H9 (cell line): ENCODE data around the gene JARID2. TPM values are rescaled to one million over a fixed set of nuclear protein-coding genes. Genes with fewer than 3 reads are reported as not detected.
A peak's percentile ranks its signal among the peaks of the same experiment; 100 is the strongest.

Experiments used
- DNase-seq: peaks from one replicate; pipeline ENCODE4 v3.0.0-alpha.2; 2017
- H2AFZ ChIP-seq: one replicate; pipeline ENCODE4 v1.6.1; 2013; ENCODE audit warnings: mild to moderate bottlenecking, low read length, control low read depth, moderate library complexity
- H2AK5ac ChIP-seq: 2 replicates; pipeline ENCODE4 v1.6.1; 2013; ENCODE audit warnings: low read length, control low read depth, mixed read lengths; ENCODE audit not compliant: insufficient read length
- H2BK120ac ChIP-seq: one replicate; pipeline ENCODE4 v1.6.1; 2013; ENCODE audit warnings: low read depth, mild to moderate bottlenecking, low read length, control low read depth, inconsistent platforms; ENCODE audit not compliant: poor library complexity, severe bottlenecking
- H2BK12ac ChIP-seq: 2 replicates; pipeline ENCODE4 v1.6.1; 2013; ENCODE audit warnings: low read length, control low read depth, mixed read lengths, low read depth; ENCODE audit not compliant: insufficient read length
- H2BK15ac ChIP-seq: 2 replicates; pipeline ENCODE4 v1.6.1; 2013; ENCODE audit warnings: low read depth, low read length, control low read depth
- H2BK20ac ChIP-seq: one replicate; pipeline ENCODE4 v1.6.1; 2013; ENCODE audit warnings: low read depth, mild to moderate bottlenecking, low read length, control low read depth, inconsistent platforms; ENCODE audit not compliant: poor library complexity, severe bottlenecking
- H2BK5ac ChIP-seq: 2 replicates; pipeline ENCODE4 v1.6.1; 2013; ENCODE audit warnings: low read length, control low read depth, mixed read lengths; ENCODE audit not compliant: insufficient read length
- H3K14ac ChIP-seq: 2 replicates; pipeline ENCODE4 v1.6.1; 2013; ENCODE audit warnings: low read length, control low read depth; ENCODE audit not compliant: insufficient read depth
- H3K18ac ChIP-seq: 2 replicates; pipeline ENCODE4 v1.6.1; 2013; ENCODE audit warnings: low read depth, mild to moderate bottlenecking, mixed read lengths, low read length, control low read depth; ENCODE audit not compliant: insufficient read length
- H3K23ac ChIP-seq: 2 replicates; pipeline ENCODE4 v1.6.1; 2013; ENCODE audit warnings: low read length, control low read depth, mixed read lengths, low read depth; ENCODE audit not compliant: insufficient read length
- H3K23me2 ChIP-seq: 2 replicates; pipeline ENCODE4 v1.6.1; 2013; ENCODE audit warnings: low read depth, mild to moderate bottlenecking, mixed read lengths, low read length, control low read depth; ENCODE audit not compliant: insufficient read length, poor library complexity, severe bottlenecking
- H3K27ac ChIP-seq: 2 replicates; pipeline ENCODE4 v1.5.1; 2013; ENCODE audit warnings: low read length, control low read depth, mixed read lengths, low read depth; ENCODE audit not compliant: insufficient read length
- H3K27me3 ChIP-seq: 2 replicates; pipeline ENCODE4 v1.6.1; 2013; ENCODE audit warnings: low read length, control low read depth, inconsistent platforms; ENCODE audit not compliant: insufficient read depth
- H3K4ac ChIP-seq: 2 replicates; pipeline ENCODE4 v1.6.1; 2013; ENCODE audit warnings: low read depth, mild to moderate bottlenecking, control low read depth, inconsistent platforms, low read length, moderate library complexity
- H3K4me1 ChIP-seq: 2 replicates; pipeline ENCODE4 v1.6.1; 2013; ENCODE audit warnings: low read length, control low read depth, inconsistent platforms; ENCODE audit not compliant: insufficient read depth
- H3K4me2 ChIP-seq: 2 replicates; pipeline ENCODE4 v1.6.1; 2013; ENCODE audit warnings: low read length, control low read depth, mixed read lengths; ENCODE audit not compliant: insufficient read length, insufficient read depth
- H3K56ac ChIP-seq: 2 replicates; pipeline ENCODE4 v1.6.1; 2013; ENCODE audit warnings: low read depth, mild to moderate bottlenecking, mixed read lengths, low read length, control low read depth; ENCODE audit not compliant: insufficient read length
- H3K79me1 ChIP-seq: 2 replicates; pipeline ENCODE4 v1.6.1; 2013; ENCODE audit warnings: low read depth, mild to moderate bottlenecking, moderate library complexity, low read length, control low read depth, inconsistent platforms; ENCODE audit not compliant: insufficient read depth, poor library complexity, severe bottlenecking
- H3K79me2 ChIP-seq: 2 replicates; pipeline ENCODE4 v1.6.1; 2013; ENCODE audit warnings: low read length, control low read depth, inconsistent platforms; ENCODE audit not compliant: insufficient read depth
- H3K9ac ChIP-seq: 2 replicates; pipeline ENCODE4 v1.6.1; 2013; ENCODE audit warnings: low read length, control low read depth, mixed read lengths; ENCODE audit not compliant: insufficient read length; ENCODE audit errors: extremely low read depth
- H3K9me3 ChIP-seq: one replicate; pipeline ENCODE4 v1.6.1; 2013; ENCODE audit warnings: low read depth, low read length, inconsistent platforms; ENCODE audit not compliant: control insufficient read depth
- H3T11ph ChIP-seq: one replicate; pipeline ENCODE4 v1.6.1; 2013; ENCODE audit warnings: mild to moderate bottlenecking, low read length, control low read depth, inconsistent platforms
- H4K20me1 ChIP-seq: one replicate; pipeline ENCODE4 v1.6.1; 2013; ENCODE audit not compliant: control insufficient read depth, insufficient read length, insufficient read depth
- H4K5ac ChIP-seq: 2 replicates; pipeline ENCODE4 v1.6.1; 2013; ENCODE audit warnings: low read depth, mild to moderate bottlenecking, mixed read lengths, low read length, control low read depth; ENCODE audit not compliant: insufficient read length
- H4K8ac ChIP-seq: replicated peaks from 2 replicates; pipeline ENCODE4 v1.6.1; 2013; ENCODE audit warnings: low read length, control low read depth, mixed read lengths, low read depth; ENCODE audit not compliant: insufficient read length
- H4K91ac ChIP-seq: 2 replicates; pipeline ENCODE4 v1.6.1; 2013; ENCODE audit warnings: low read depth, mild to moderate bottlenecking, moderate library complexity, mixed read lengths, low read length, control low read depth; ENCODE audit not compliant: insufficient read length
- H3K27ac Mint-ChIP-seq, 3 experiments: 2 replicates in 2 of 3; 3 replicates in 1 of 3; pipeline ENCODE4 v1.8.0; 2020 to 2021; ENCODE audit warnings: mixed read lengths in 3 of 3, mild to moderate bottlenecking in 1 of 3, moderate library complexity in 1 of 3
- H3K27me3 Mint-ChIP-seq: 2 replicates; pipeline ENCODE4 v1.8.0; 2021; ENCODE audit warnings: low read depth, mild to moderate bottlenecking, moderate library complexity, mixed read lengths
- H3K36me3 Mint-ChIP-seq, 3 experiments: 2 replicates in 2 of 3; 3 replicates in 1 of 3; pipeline ENCODE4 v1.8.0; 2020 to 2021; ENCODE audit warnings: low read depth in 3 of 3, mixed read lengths in 3 of 3; ENCODE audit not compliant: insufficient read depth in 1 of 3
- H3K4me1 Mint-ChIP-seq, 2 experiments: 2 replicates each; pipeline ENCODE4 v1.8.0; 2020; ENCODE audit warnings: mixed read lengths in 2 of 2
- H3K4me3 Mint-ChIP-seq, 2 experiments: 2 replicates in 1 of 2; 3 replicates in 1 of 2; pipeline ENCODE4 v1.8.0; 2020 to 2021; ENCODE audit warnings: mild to moderate bottlenecking in 2 of 2, mixed read lengths in 2 of 2, moderate library complexity in 1 of 2
- H3K9me3 Mint-ChIP-seq, 2 experiments: 2 replicates in 1 of 2; 3 replicates in 1 of 2; pipeline ENCODE4 v1.8.0; 2020; ENCODE audit warnings: mild to moderate bottlenecking in 2 of 2, mixed read lengths in 2 of 2, moderate library complexity in 1 of 2
- WGBS: extraction: QIAGEN DNeasy Blood & Tissue Kit; methylation state at CpG from one replicate; pipeline ENCODE4 v1.1.7; 2013; ENCODE audit warnings: missing lambda C conversion rate, low lambda C conversion rate, mixed read lengths; ENCODE audit not compliant: insufficient read length; ENCODE audit errors: extremely low coverage; 5-methylcytosine and 5-hydroxymethylcytosine counted together
- total RNA-seq: library from RNA; stranded (reverse); gene quantifications from 2 replicates; pipeline ENCODE4 v1.2.1, GENCODE V29; 2021
- TF ChIP-seq, protein P1 (sequence below): fragments of 200-600 bp; sonication (generic); conservative IDR thresholded peaks from 3 replicates; pipeline ENCODE4 v1.8.0; 2021; ENCODE audit warnings: antibody characterized with exemption, mild to moderate bottlenecking

The JARID2 gene
- total RNA-seq, 1 experiment from 2014 or later: 174 TPM

DNA sequence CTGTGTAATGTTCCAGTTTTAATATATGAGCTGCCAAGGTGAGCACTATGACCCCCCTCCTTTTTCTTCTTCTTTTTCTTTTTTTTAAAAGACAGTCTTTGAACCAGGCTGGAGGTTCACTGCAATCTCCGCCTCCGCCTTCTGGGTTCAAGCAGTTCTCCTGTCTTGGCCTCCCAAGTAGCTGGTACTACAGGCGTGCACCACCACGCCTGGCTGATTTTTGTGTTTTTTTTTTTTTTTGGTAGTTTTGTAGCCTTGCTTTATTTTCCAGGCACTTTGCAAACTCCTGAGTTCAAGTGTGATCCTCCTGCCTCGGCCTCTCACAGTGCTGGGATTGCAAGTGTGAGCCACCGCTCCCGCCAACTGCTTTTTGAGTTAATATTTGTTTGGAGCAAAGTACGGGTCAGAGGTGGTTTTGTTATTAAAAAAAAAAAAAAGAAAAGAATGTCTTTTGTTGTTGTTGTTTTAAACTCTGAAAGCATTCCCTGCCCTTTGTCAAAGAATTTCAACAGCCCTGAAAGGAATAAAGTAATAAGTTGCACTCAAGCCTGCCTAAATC, 78.6 kb downstream of the JARID2 start:
- Histone ChIP-seq H3K79me1 (no peaks in the 10 kb centered on the region), H3T11ph (no peak overlapping the region), H3K79me2 (peaks cover 93% of the 10 kb centered on the region), H3K56ac (no peak overlapping the region), H2BK120ac (no peak overlapping the region), H2BK20ac (no peak overlapping the region), H4K91ac (no peak overlapping the region), H3K9ac (no peak overlapping the region), H4K5ac (no peak overlapping the region), H4K8ac (no peak overlapping the region), H3K27me3 (no peaks in the 10 kb centered on the region), H2AFZ (no peak overlapping the region), H2AK5ac (no peak overlapping the region), H4K20me1 (no peaks in the 10 kb centered on the region), H2BK5ac (no peak overlapping the region), H3K14ac (no peak overlapping the region), H3K9me3 (no peaks in the 10 kb centered on the region), H3K23me2 (no peaks in the 10 kb centered on the region), H3K4me1 (peaks cover 28% of the 10 kb centered on the region), H3K23ac (no peak overlapping the region), H2BK15ac (no peak overlapping the region), H2BK12ac (no peak overlapping the region), H3K4ac (no peak overlapping the region), H3K18ac (no peak overlapping the region), H3K4me2 (no peak overlapping the region), H3K27ac (no peak overlapping the region)
- H3K9me3 Mint-ChIP-seq: no peaks in the 10 kb centered on the region
- WGBS: no CpG with 5 or more reads among the region's 8 CpGs
- H3K4me3 Mint-ChIP-seq: no peak overlapping the region; a peak in 1 of 5 replicates
- peak overlapping the region in 2 of 3 experiments; percentile 43 to 56; a peak in 1 of 7 replicates for H3K27ac Mint-ChIP-seq
- TF ChIP-seq, protein P1, sequence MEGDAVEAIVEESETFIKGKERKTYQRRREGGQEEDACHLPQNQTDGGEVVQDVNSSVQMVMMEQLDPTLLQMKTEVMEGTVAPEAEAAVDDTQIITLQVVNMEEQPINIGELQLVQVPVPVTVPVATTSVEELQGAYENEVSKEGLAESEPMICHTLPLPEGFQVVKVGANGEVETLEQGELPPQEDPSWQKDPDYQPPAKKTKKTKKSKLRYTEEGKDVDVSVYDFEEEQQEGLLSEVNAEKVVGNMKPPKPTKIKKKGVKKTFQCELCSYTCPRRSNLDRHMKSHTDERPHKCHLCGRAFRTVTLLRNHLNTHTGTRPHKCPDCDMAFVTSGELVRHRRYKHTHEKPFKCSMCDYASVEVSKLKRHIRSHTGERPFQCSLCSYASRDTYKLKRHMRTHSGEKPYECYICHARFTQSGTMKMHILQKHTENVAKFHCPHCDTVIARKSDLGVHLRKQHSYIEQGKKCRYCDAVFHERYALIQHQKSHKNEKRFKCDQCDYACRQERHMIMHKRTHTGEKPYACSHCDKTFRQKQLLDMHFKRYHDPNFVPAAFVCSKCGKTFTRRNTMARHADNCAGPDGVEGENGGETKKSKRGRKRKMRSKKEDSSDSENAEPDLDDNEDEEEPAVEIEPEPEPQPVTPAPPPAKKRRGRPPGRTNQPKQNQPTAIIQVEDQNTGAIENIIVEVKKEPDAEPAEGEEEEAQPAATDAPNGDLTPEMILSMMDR: no peak
- DNase-seq: no peak
- H3K27me3 Mint-ChIP-seq: no peaks in the 10 kb centered on the region
- H3K36me3 Mint-ChIP-seq: peaks cover 7 to 16% (median 14%) of the 10 kb centered on the region in 3 experiments
- peaks cover 79 to 86% of the 10 kb centered on the region in 2 experiments for H3K4me1 Mint-ChIP-seq
